HG02973 (cell line): Measurements from ENCODE around the gene PTPN6.

ENCODE experiments used
- ATAC-seq: cut with Tn5 transposase; IDR thresholded peaks from one replicate; pipeline ENCODE4 v1.9.1; 2021; ENCODE audit warnings: moderate library complexity; ENCODE audit not compliant: unreplicated experiment

The PTPN6 gene

DNA sequence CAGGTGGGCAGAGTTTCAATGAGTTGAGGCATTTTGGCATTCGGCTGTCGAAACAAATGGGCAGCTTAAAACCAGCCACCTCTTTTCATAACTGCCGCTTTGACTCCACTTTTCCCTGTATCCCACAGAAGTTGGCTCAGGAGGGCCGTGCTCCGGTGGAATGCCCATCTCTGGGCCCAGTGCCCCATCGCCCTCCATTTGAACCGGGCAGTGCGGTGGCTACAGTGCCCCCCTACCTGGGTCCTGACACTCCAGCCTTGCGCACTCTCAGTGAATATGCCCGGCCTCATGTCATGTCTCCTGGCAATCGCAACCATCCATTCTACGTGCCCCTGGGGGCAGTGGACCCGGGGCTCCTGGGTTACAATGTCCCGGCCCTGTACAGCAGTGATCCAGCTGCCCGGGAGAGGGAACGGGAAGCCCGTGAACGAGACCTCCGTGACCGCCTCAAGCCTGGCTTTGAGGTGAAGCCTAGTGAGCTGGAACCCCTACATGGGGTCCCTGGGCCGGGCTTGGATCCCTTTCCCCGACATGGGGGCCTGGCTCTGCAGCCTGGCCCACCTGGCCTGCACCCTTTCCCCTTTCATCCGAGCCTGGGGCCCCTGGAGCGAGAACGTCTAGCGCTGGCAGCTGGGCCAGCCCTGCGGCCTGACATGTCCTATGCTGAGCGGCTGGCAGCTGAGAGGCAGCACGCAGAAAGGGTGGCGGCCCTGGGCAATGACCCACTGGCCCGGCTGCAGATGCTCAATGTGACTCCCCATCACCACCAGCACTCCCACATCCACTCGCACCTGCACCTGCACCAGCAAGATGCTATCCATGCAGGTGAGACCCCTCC lies 12.6 kb upstream of the PTPN6 start:
- no peak for ATAC-seq

DNA sequence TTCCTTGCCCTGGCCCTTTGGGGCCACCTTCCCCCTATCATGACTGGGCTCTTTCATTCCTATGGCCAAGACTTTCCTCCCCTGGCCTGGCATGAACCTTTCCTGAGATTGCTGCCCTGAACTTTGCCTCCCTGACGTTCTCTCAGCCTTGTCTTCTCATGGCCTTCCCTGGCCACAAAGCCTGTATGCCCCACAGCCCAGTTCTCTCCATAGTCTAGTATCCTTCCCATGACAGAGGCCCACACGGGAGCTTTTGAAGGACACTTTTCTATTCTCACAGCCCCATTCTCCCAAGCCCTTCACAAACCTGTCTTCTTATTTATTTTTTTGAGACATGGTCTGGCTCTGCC lies 12.0 kb upstream of the PTPN6 start:
- no peak for ATAC-seq

- no peak for ATAC-seq
Measured at GRCh38 chr12:6941267-6941666, 9.9 kb upstream of the PTPN6 start.

- ATAC-seq: no peak
Measured at GRCh38 chr12:6941782-6942181, 9.4 kb upstream of the PTPN6 start.

DNA sequence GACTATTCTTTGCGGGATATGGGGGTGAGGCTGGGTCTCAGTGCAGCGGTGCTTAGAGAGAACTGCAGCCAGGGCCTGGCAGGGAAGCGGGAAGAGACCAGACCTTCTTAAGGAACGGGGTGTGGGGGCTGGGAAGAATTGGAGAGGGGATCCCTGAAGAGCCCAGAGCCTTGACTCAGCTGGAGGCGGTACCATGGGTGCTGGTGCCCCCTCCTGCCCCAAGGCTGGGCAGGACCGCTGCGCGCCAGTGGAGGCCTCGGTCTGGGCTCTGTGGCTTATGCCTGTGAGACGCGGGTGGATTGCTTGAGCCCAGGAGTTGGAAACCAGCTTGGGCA lies 8.9 kb upstream of the PTPN6 start:
- ATAC-seq: no peak

DNA sequence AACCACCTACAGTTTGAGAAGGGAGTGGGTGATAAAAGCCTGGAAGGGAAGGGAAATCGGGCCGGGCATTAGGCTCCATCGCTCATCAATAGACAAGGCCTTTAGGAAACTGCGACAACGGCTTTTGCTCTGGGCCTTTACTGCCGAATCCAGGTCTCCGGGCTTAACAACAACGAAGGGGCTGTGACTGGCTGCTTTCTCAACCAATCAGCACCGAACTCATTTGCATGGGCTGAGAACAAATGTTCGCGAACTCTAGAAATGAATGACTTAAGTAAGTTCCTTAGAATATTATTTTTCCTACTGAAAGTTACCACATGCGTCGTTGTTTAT lies 7.8 kb upstream of the PTPN6 start:
- peak; percentile 31 for ATAC-seq

GRCh38 chr12:6943722-6944380 lies 7.3 kb upstream of the PTPN6 start, which contains the start of the genes C12orf57 and RNU7-1:
C12orf57 (plus strand) TSS chr12:6944022; CDS start chr12:6944122, 100 bp downstream.
RNU7-1 (plus strand) TSS chr12:6943816.
- peak; percentile 28 for ATAC-seq

- ATAC-seq: peak; percentile 36
Measured at GRCh38 chr12:6944381-6945186, 6.6 kb upstream of the PTPN6 start.

DNA sequence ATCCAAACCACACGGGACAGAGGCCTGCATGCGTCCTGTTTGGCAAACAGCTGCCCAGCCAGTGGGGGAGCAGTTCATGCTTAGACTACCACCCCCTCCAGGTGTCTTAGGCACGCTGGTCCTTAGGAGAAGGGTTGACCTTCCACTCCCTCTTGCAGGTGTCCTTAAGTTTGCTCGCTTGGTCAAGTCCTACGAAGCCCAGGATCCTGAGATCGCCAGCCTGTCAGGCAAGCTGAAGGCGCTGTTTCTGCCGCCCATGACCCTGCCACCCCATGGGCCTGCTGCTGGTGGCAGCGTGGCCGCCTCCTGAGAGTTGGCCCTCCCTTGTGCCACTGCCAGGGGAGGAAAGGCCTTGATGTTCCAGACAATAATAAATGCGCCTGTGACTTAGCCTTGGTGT lies 5.5 kb upstream of the PTPN6 start:
- ATAC-seq: no peak

- no peak for ATAC-seq
Measured at GRCh38 chr12:6946033-6946919, 4.9 kb upstream of the PTPN6 start.

DNA sequence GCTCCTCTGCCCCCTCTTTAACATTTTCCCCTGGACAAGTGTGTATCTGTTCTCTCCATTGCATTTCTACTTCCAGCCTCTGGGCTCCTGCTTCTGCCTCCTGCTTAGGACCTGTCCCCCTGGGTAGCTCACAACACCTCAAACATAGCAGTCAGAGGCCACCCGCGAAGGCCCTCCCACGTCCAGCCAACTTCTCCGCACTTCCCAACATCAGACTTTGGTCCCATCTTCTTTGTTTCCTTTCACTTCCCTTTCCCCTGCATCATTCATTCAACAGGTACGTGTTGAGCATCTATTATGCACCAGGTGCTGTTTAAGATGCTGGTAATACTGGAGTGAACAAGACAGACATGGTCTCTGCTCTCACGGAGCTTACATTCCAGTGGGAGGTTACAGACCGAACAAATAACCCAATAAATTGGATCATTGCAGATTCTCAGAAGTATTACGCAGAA lies 4.2 kb upstream of the PTPN6 start:
- ATAC-seq: no peak

DNA sequence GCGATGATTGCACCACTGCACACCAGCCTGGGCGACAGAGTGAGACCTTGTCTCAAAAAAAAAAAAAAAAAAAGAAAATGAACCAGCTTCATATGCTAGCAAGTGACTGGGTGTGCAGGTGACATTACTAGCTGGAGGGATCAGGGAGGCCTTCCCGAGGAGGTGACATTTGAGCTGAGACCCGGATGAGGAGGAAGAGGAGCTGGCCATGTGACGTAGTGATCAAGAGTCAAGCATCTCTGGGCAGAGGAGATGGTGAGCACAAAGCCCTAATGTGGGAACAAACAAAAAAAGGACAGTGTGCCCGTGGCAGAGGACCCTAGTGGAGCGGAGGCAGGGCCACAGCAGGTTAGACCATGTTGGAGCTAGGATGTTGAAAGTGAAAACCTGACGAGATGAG lies 3.5 kb upstream of the PTPN6 start:
- ATAC-seq: no peak

DNA sequence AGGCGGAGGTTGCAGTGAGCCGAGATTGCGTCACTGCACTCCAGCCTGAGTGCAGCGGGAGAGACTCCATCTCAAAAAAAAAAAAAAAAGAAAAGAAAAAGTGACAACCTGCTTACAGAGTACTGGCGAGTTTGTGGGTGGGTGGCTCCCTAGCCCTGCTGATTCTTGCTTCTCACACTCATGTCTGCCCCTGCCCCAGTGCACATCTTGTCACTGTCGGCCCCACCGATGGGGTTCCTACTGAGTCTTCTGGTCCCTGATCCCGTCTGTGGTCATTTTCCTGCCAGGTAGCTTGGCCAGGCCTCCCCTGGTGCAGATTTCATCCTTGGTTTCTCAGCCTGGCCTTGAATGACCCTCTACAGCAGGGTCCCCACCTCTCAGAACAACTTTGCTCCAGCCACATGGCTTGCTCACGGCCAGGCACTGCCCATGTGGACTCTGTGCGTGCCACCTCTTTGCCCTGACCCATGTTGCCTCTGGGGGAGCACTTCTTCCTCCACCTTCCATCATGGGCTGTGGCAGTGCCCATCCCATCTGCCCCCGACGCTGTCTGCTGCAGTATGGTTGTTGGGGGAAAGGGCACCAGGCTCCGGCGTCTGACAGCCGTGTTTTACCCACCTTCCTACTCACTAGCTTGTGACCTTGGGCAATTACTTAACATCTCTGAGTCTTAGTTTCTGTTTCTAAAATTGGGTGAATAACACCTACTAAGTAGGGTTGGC lies 2.1 kb upstream of the PTPN6 start:
- ATAC-seq: no peak

GRCh38 chr12:6950401-6950801 lies 755 bp upstream of the PTPN6 start:
- no peak for ATAC-seq

- ATAC-seq: no peak
Measured at GRCh38 chr12:6951551-6952120, 480 bp downstream of the PTPN6 start.

GRCh38 chr12:6952121-6952862 lies 1.1 kb downstream of the PTPN6 start:
- ATAC-seq: no peak

DNA sequence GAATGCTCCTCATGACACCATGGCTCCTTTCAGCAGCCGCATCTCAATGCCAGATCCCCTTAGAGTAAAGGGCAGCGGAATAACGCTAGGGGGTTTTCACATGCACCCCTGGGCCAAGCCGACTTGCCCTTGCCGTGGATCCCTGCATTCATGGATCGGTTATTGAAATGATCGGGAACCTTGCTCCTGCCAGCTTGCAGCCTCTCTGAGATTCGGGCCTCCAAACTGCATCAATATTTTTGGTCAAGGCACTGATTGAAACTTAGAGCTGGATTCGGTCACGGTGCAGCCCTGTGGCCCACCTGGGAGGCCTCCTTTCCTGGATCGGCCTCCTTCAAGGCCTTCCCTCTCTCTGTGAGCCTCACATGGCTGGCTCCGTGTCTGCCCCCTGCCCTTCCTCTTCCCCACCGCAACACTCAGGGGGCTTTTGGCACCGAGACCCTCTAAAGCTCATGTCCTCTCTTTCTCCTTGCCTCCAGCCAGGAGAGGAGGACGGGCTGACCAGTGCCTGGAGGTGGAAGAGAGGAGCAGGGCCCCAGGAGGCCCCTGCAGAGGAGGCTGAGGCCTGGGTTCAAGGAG lies 1.8 kb downstream of the PTPN6 start:
- no peak for ATAC-seq

DNA sequence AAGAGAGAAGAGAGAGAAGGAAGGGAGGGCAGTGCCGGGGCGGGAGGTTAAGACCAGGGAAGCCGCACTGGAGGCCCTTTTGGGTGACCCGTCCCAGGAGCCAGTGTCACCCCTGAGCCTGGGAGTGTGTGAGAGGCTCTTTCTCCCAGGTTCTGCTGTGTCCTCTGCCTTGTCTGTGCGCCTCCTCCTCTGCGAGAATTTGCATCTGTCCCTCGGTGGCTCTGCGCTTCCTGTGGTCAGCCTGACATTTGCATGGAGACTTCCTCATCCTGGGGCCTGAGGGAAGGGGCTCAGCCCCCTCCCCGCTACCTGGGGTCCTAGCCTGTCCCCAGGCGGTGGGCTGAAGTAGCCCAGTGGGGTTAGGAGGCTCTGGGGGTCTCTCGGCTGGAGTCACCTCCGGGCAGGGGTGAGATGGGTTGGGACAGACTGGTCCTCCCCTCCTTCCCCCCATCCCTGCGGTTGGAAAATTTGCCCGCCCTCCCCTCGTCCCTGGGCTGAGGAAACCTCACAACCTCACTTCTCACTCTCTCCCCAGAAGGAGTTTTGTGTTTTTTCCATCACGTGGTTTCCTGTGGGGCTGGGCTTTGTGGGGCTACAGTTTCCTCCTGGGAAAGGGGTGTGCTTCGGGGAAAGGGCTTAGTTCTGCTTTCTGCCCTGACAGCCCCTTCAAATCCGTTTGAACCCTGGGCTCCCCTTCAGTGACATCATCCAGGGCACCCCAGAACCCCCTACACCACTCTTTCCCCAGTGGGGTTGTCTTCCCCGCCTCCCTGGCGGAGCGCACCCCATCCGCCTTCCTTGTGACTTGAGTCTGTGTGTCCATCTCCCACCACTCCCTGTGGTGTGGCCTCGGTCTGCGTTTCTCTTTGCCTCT lies 2.5 kb downstream of the PTPN6 start:
- peak; percentile 33 for ATAC-seq
